GM23338 (cell line): ENCODE measurements around the gene COMMD4.

Experiments
- CTCF ChIP-seq, 2 experiments: fragments of 200-600 bp in 1 of 2; sonication (generic) in 1 of 2; conservative IDR thresholded peaks; 2 replicates each; pipeline versions ENCODE4 v1.5.1 to v1.6.1; 2016 to 2017; ENCODE audit warnings: antibody characterized with exemption in 2 of 2, low read depth in 2 of 2, mild to moderate bottlenecking in 2 of 2, moderate library complexity in 1 of 2
- EZH2 ChIP-seq: fragments of 200-600 bp; sonication (generic); IDR thresholded peaks from one replicate; pipeline ENCODE4 v1.8.0; 2017; ENCODE audit warnings: antibody characterized with exemption, mild to moderate bottlenecking, low read depth; ENCODE audit not compliant: unreplicated experiment
- EZH2phosphoT487 ChIP-seq: fragments of 200-600 bp; sonication (generic); IDR thresholded peaks from one replicate; pipeline ENCODE4 v1.8.1; 2018; ENCODE audit warnings: antibody characterized with exemption; ENCODE audit not compliant: unreplicated experiment
- JUNB ChIP-seq: IDR thresholded peaks from one replicate; pipeline ENCODE4 v1.6.1; 2016; ENCODE audit warnings: antibody characterized with exemption; ENCODE audit not compliant: unreplicated experiment
- POLR2AphosphoS5 ChIP-seq: IDR thresholded peaks from 2 replicates; pipeline ENCODE4 v1.6.1; 2016; ENCODE audit warnings: antibody characterized with exemption, low read depth
- REST ChIP-seq: IDR thresholded peaks from one replicate; pipeline ENCODE4 v1.6.1; 2018; ENCODE audit warnings: antibody characterized with exemption; ENCODE audit not compliant: unreplicated experiment
- ZNF114 ChIP-seq: fragments of 250-450 bp; sonication (Bioruptor Pico); IDR thresholded peaks from 2 replicates; pipeline ENCODE4 v1.5.0; 2020; ENCODE audit warnings: mild to moderate bottlenecking, moderate library complexity

GRCh38 chr15:75354454-75354853, 18.6 kb downstream of the COMMD4 start:
- TF ChIP-seq EZH2 (no peak), POLR2AphosphoS5 (no peak), CTCF (conservative IDR thresholded peaks at IDR 0.05; ENCODE audit: low read depth in 2 of 2) (no peak), JUNB (no peak), EZH2phosphoT487 (no peak), ZNF114 (CRISPR knock-in tag) (no peak), REST (no peak)
